HT1080 (cell line): ENCODE data around the gene MAMLD1. TPM values are rescaled to one million over a fixed set of nuclear protein-coding genes. Genes with fewer than 3 reads are reported as not detected.
A peak's percentile ranks its signal among the peaks of the same experiment; 100 is the strongest.

ENCODE experiments used
- DNase-seq: peaks from one replicate; pipeline ENCODE4 v3.0.0-alpha.2; 2015; ENCODE audit warnings: low read depth
- total RNA-seq: library from RNA; depleted of rRNA; stranded (reverse); fragments of >200 nt; shearing (Covaris generic); gene quantifications from 2 replicates; pipeline ENCODE4 v1.2.3, GENCODE V29; 2014

Gene MAMLD1
- total RNA-seq, 1 experiment from 2014 or later, result 3.0 TPM

DNA sequence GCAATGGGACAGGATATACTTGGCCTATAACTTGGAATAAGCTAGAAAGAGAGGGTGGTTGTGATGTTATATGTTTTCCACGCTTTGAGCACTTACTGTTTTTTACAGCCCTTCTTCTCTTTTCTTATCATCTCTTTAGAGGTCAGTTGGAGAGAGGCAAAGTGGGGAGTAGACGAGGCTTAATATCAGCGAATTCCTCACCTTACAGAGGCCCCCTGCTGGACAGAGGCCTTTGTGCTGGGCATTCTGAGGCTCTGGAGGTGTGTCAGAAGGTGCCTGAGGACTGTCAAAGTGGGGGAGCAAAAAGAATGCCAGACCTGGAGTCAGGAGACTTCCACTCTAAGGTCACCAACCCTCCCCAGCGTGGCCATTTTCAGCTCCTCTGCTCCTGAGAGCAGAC lies 42.5 kb downstream of the MAMLD1 start:
- DNase-seq, result peak; percentile 1

DNA sequence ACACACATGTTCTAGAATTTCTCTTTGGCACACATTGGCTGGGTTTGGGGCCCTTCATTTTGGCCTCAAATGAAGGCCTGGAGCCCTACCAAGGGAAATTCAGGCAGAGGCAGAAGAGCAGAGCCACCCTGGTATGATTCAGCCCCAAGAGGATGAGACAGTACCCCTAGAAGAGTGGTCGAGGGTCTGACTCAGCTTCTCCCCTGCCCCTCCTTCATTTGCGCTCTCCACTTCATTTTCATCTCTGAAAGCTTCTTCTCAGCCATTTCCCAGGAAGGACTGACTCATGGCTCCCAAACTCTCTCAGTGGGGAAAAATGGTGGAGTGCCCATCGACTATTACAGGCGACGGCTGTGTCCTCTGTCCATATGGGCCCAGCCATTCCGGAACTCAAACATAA lies 43.5 kb downstream of the MAMLD1 start:
- DNase-seq, result peak; percentile 25

GRCh38 chrX:150408007-150408406 lies 44.9 kb downstream of the MAMLD1 start:
- DNase-seq, result no peak

- DNase-seq, result no peak
Measured at GRCh38 chrX:150408561-150408960, 45.4 kb downstream of the MAMLD1 start.

DNA sequence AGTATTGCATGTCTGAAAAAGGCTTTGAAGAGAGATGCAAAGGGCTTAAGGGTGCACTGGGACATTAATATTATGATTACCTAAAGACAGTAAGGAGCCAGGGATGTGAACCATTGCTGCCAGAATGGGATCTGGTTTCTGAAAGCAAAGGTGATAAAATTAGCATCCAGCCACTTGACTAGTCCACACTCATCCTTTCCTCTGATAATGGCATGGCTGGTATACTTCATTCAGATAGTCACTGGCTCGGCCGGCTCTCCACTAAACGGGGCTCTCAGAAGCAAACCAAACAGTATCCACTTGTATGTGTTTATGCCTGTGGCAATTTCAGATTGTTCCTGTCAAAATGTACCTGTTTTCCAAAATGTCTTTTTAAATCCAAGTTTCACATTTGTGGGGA lies 46.4 kb downstream of the MAMLD1 start:
- no peak for DNase-seq

DNA sequence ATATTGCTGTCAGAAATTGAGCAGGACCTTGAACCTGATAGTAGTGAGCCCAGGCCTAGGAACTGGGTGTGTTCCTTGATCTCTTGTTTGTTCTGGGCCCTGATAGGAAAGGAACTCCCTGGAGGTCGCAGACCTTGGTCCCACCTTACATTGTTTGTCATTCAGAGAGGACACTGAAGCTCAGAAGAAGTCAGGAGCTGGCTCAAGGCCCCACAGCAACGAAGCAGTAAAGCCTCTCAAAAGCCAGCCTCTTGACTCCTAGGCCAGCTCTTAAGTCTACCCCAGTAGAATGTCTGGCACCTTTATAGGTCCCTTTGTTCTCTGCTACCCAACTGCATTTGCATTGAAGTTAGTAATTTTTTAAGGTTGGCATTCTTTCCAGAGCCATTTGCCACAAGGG lies 46.8 kb downstream of the MAMLD1 start:
- DNase-seq, result no peak

DNA sequence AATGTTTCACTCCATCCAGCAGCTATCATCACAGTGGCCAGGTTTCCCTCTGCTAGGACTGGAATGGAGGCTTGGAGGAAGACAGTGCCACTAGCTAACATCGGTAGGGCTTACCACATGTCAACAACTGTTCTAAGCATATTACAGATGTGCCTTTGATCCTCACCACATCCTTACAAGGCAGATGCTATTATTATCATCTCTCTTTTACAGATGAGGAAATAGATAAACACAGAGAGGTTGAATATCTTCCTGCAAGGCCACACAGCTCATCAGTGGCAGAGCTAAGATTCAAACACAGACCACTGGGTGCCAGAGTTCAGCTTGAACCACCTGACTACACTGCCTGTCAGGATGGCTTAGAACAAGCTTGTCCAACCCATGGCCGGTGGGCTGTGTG lies 47.4 kb downstream of the MAMLD1 start:
- DNase-seq, result no peak

- DNase-seq, result no peak
Measured at GRCh38 chrX:150411656-150412055, 48.5 kb downstream of the MAMLD1 start.

DNA sequence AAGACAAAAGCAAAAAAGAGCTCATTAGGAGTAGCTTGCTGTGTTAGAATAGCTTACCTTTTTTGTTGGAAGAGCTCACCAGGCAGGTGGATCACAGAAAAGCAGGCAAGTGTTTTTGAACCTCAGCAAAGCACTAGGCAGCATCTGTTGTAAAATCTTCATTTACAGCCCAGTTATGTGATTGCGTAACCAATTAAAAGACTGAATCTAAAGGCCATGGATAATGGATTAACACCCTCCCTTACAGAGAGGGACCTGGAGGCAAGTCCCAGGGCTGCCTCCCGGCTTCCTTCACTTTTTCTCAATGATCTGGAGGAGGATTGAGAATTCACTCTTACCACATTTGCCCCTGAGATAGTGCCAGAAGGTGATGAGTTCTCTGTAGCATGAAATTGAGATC lies 51.1 kb downstream of the MAMLD1 start:
- DNase-seq, result no peak

- no peak for DNase-seq
Measured at GRCh38 chrX:150416469-150416868, 53.4 kb downstream of the MAMLD1 start.

DNA sequence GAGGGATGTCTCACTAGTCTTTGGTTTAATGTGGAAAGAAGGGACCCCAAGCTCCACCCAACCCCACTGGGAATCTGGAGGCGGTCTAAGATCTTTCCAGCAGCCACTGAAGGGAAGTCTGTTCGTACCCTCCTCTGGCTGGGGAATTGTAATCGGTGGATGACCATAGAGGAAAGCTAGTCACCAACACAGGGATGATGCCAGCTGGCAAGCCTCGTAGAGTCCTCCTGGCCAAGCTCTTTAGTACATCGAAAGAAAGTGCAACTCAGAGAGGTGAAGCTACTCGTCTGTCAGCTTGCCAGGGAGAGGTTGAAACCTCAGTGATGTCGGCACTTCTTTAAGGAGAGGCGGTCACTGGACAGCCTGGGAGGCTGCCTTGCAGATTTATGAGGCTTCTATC lies 58.7 kb downstream of the MAMLD1 start:
- no peak for DNase-seq

GRCh38 chrX:150429594-150429993 lies 66.5 kb downstream of the MAMLD1 start:
- DNase-seq, result peak; percentile 70

- no peak for DNase-seq
Measured at GRCh38 chrX:150436195-150436594, 73.1 kb downstream of the MAMLD1 start.

- no peak for DNase-seq
Measured at GRCh38 chrX:150438165-150438564, 75.0 kb downstream of the MAMLD1 start.

GRCh38 chrX:150446151-150446550 lies 83.0 kb downstream of the MAMLD1 start:
- no peak for DNase-seq

- DNase-seq, result no peak
Measured at GRCh38 chrX:150446995-150447394, 83.9 kb downstream of the MAMLD1 start.

GRCh38 chrX:150449313-150449712 lies 86.2 kb downstream of the MAMLD1 start:
- DNase-seq, result no peak

- peak; percentile 2 for DNase-seq
Measured at GRCh38 chrX:150450519-150451177, 87.5 kb downstream of the MAMLD1 start.

GRCh38 chrX:150451953-150452352 lies 88.8 kb downstream of the MAMLD1 start:
- DNase-seq, result no peak

DNA sequence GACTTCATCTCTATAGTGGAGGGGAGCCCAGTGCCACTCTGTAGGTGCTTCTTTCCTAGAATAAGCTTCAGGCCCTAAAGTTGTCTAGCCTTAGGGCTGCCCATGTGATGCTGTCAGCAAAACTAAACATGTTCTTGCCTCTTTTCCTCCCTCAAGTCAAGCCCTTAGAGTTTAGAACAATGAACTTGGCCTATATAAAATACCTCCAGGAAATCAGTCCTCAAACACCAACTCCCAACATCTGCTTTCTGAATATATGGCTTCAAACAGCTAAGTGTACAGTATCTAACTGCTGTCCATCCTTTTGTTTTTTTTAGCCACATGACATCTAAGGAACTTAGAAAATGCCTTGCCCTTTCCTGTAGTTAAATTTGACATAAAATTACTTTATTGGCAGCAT lies 91.0 kb downstream of the MAMLD1 start:
- DNase-seq, result no peak

GRCh38 chrX:150454508-150455214 lies 91.5 kb downstream of the MAMLD1 start:
- DNase-seq, result no peak

DNA sequence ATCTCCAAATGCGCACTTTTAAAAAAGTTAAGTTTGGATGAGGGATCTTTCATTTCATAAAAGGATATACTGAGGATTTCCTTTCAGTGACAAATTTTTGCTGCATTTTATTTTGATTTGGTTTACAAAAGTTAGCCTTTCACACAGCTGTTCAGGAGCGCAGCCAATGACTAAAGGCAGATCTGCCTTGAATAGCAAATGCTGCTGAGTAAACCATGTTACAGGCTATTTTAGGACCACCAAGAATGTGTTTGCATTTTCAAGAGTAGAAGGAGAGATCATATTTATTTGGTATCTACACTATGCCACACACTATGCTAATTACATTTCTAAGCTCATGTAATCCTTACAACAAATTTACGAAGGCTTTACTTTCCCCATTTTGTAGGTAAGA lies 92.1 kb downstream of the MAMLD1 start:
- DNase-seq, result no peak

GRCh38 chrX:150456466-150456865 lies 93.3 kb downstream of the MAMLD1 start:
- DNase-seq, result no peak
